SJCRH30 (cell line): ENCODE data around the gene AK5. TPM values are rescaled to one million over a fixed set of nuclear protein-coding genes. Genes with fewer than 3 reads are reported as not detected.
"Not testable (repeated sequence)": the region's sequence is repeated elsewhere in the genome, so short reads cannot be mapped to it uniquely, and the experiment has no call there.

Experiments used
- DNase-seq, 2 experiments: peaks; one replicate each; pipeline ENCODE4 v3.0.0-alpha.2; 2015 to 2020
- H3K27ac ChIP-seq: fragments of 250-450 bp; sonication (Bioruptor Pico); 2 replicates; pipeline ENCODE4 v1.5.1; 2020; ENCODE audit warnings: mild to moderate bottlenecking, moderate library complexity
- H3K27me3 ChIP-seq: fragments of 250-450 bp; sonication (Bioruptor Pico); 2 replicates; pipeline ENCODE4 v1.5.1; 2020; ENCODE audit warnings: mild to moderate bottlenecking, moderate library complexity
- H3K36me3 ChIP-seq: fragments of 250-450 bp; sonication (Bioruptor Pico); 2 replicates; pipeline ENCODE4 v1.5.1; 2020; ENCODE audit warnings: mild to moderate bottlenecking, moderate library complexity
- H3K4me1 ChIP-seq: fragments of 250-450 bp; sonication (Bioruptor Pico); 2 replicates; pipeline ENCODE4 v1.5.1; 2020; ENCODE audit warnings: mild to moderate bottlenecking, moderate library complexity
- H3K4me3 ChIP-seq: fragments of 250-450 bp; sonication (Bioruptor Pico); 2 replicates; pipeline ENCODE4 v1.5.1; 2020; ENCODE audit warnings: mild to moderate bottlenecking, moderate library complexity
- H3K9me3 ChIP-seq: fragments of 250-450 bp; sonication (Bioruptor Pico); replicated peaks from 2 replicates; pipeline ENCODE4 v1.5.1; 2020; ENCODE audit warnings: mild to moderate bottlenecking, moderate library complexity
- total RNA-seq: library from RNA; depleted of rRNA; stranded (reverse); fragments of >200 nt; shearing (Covaris generic); gene quantifications from 2 replicates; pipeline ENCODE4 v1.2.3, GENCODE V29; 2014

Gene AK5
- total RNA-seq, 1 experiment from 2014 or later: 22.3 TPM

DNA sequence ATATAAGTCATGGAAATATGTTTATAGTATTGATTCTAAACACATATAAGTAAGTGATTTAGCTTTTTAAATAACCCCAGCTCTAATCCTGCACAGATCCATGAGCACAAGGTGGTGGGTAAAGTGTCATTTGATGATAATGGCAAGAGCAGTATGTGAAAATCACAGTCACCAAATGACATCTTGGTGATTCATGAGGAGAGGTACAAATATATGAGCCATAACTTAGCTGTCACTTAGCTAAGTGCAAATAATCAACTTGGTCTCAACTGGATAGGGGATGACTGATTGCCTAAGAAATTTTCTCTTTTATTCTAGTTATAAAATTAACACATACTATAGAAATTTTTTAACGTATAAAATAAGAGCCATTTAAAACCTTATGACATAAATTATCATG is 202.5 kb downstream of the AK5 start:
- DNase-seq: no peak

GRCh38 chr1:77484926-77485325 is 203.1 kb downstream of the AK5 start:
- no peak overlapping the region for H3K4me3 ChIP-seq
- no peak overlapping the region for H3K27ac ChIP-seq

More for the DNA sequence above, 202.5 kb downstream of the AK5 start:
- H3K4me1 ChIP-seq: peaks cover 15% of the 10 kb centered on the region
- H3K36me3 ChIP-seq: no peaks in the 10 kb centered on the region
- H3K9me3 ChIP-seq: no peaks in the 10 kb centered on the region
- no peaks in the 10 kb centered on the region for H3K27me3 ChIP-seq
- H3K27ac ChIP-seq: no peak overlapping the region
- H3K4me3 ChIP-seq: no peak overlapping the region

GRCh38 chr1:77487631-77488030 is 205.8 kb downstream of the AK5 start:
- Histone ChIP-seq H3K27me3 (no peaks in the 10 kb centered on the region), H3K36me3 (no peaks in the 10 kb centered on the region), H3K9me3 (no peaks in the 10 kb centered on the region), H3K4me1 (peaks cover 22% of the 10 kb centered on the region), H3K27ac (no peak overlapping the region; the same call in 1 of the 2 replicates), H3K4me3 (no peak overlapping the region)
- DNase-seq: no peak

More at GRCh38 chr1:77484926-77485325, 203.1 kb downstream of the AK5 start:
- H3K27me3 ChIP-seq: no peaks in the 10 kb centered on the region
- H3K4me1 ChIP-seq: peaks cover 21% of the 10 kb centered on the region
- no peak for DNase-seq
- no peaks in the 10 kb centered on the region for H3K36me3 ChIP-seq
- H3K9me3 ChIP-seq: no peaks in the 10 kb centered on the region

DNA sequence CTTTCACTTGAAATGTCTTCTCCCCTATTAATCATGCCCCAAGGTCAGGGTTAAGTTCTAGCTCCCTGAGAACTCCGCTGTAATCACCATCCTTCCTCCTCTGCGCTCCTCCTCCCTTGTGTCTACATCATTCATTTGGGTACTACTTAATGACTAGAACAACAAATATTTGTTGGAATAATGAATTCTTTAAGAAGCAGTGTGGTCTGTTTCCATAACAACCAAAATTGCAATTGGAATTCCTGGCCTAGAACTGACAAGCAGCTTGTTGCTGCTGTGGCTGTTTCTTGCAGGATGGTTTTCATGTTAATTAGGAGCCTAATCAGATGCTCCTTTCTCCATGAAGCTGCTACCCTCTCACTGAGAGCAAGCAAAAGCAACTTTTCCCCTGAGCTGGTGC is 208.1 kb downstream of the AK5 start:
- Histone ChIP-seq H3K27ac (peak overlapping the region; percentile 58; the same call in 1 of the 2 replicates), H3K4me1 (peaks cover 22% of the 10 kb centered on the region), H3K27me3 (no peaks in the 10 kb centered on the region), H3K9me3 (no peaks in the 10 kb centered on the region), H3K36me3 (no peaks in the 10 kb centered on the region), H3K4me3 (no peak overlapping the region)
- no peak for DNase-seq

DNA sequence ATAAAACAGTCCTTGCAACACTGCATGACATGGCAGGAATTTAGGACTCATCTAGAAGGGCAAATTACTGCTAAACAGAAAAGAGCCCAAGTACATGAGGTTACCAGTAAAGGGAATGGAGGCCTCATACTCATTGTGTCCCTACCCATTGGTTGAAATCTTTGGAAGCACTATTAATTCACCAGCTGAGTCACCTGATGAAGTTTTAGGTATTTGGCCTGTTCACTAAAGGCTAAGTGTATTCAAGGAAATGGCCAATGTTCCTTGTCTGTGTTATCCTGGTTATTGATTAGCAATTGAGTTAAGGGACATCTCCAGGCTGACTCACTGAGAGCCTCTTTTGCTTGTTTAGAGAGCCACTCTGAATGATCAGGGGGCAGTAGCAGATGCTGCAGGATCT is 212.2 kb downstream of the AK5 start:
- no peak overlapping the region for H3K4me3 ChIP-seq
- H3K36me3 ChIP-seq: no peaks in the 10 kb centered on the region
- no peaks in the 10 kb centered on the region for H3K9me3 ChIP-seq
- no peak overlapping the region for H3K27ac ChIP-seq
- DNase-seq: no peak
- no peaks in the 10 kb centered on the region for H3K27me3 ChIP-seq
- H3K4me1 ChIP-seq: peaks cover 11% of the 10 kb centered on the region

DNA sequence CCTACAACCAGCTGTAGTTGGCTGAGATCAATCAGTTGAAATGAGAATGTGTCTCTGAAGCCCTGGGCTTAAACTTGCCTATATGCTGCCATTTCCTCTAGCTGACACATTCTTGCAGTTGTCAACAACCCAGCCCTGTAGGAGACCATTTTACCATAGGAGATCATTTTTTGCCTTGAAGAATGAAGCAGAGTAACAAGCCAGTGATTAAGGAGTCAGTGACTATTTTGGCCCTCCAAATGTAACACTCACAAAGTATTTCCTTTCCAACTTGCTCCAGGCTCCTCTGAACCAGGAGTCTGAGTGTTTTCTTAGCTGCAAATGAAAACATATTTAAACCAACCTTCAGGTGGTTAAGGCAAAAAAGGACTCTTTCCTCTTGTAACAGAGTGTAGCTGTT is 217.1 kb downstream of the AK5 start:
- H3K27me3 ChIP-seq: no peaks in the 10 kb centered on the region
- H3K36me3 ChIP-seq: no peaks in the 10 kb centered on the region
- no peaks in the 10 kb centered on the region for H3K9me3 ChIP-seq
- no peaks in the 10 kb centered on the region for H3K4me1 ChIP-seq
- H3K27ac ChIP-seq: no peak overlapping the region
- DNase-seq: no peak
- no peak overlapping the region for H3K4me3 ChIP-seq

DNA sequence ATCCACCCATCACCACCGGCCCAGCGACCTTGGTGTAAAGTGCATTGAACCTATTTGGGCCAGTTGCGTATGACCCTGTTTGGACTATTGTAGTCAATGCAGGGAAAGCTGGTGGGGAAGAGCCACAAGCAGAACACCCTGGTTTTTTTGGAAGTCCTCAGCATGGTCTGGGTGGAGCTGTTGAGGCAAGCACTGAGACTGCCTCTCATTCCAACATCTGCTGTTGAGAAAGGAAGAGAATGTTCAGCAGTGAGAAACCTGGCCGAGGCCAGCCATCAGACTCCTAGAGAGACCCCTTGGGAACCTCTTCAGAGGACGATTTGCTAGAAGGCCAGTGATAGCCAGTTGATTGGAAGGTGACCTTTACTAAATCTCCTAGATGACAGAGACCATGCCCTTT is 217.6 kb downstream of the AK5 start:
- no peak for DNase-seq
- no peaks in the 10 kb centered on the region for H3K36me3 ChIP-seq
- H3K4me1 ChIP-seq: no peaks in the 10 kb centered on the region
- no peak overlapping the region for H3K4me3 ChIP-seq
- no peaks in the 10 kb centered on the region for H3K27me3 ChIP-seq
- no peaks in the 10 kb centered on the region for H3K9me3 ChIP-seq
- no peak overlapping the region for H3K27ac ChIP-seq

GRCh38 chr1:77504986-77505385 is 223.2 kb downstream of the AK5 start:
- H3K27ac ChIP-seq: no peak overlapping the region
- no peak for DNase-seq
- H3K4me1 ChIP-seq: no peaks in the 10 kb centered on the region
- no peaks in the 10 kb centered on the region for H3K36me3 ChIP-seq
- H3K27me3 ChIP-seq: no peaks in the 10 kb centered on the region
- 0 out of 2 replicates have a peak, but pooled peaks cover 4% of the 10 kb centered on the region for H3K9me3 ChIP-seq
- H3K4me3 ChIP-seq: no peak overlapping the region

- Histone ChIP-seq H3K4me3 (no peak overlapping the region), H3K36me3 (no peaks in the 10 kb centered on the region), H3K27me3 (no peaks in the 10 kb centered on the region), H3K27ac (no peak overlapping the region), H3K9me3 (0 out of 2 replicates have a peak, but pooled peaks cover 4% of the 10 kb centered on the region), H3K4me1 (peaks cover 7% of the 10 kb centered on the region)
- no peak for DNase-seq
Measured at GRCh38 chr1:77506771-77507170, 225.0 kb downstream of the AK5 start.

GRCh38 chr1:77509051-77509492 is 227.3 kb downstream of the AK5 start:
- Histone ChIP-seq H3K4me3 (no peak overlapping the region), H3K27ac (no peak overlapping the region), H3K9me3 (0 out of 2 replicates have a peak, but pooled peaks cover 4% of the 10 kb centered on the region), H3K4me1 (peaks cover 17% of the 10 kb centered on the region), H3K27me3 (no peaks in the 10 kb centered on the region), H3K36me3 (no peaks in the 10 kb centered on the region)
- DNase-seq: no peak

- no peak overlapping the region for H3K27ac ChIP-seq
- no peak for DNase-seq
Measured at GRCh38 chr1:77509898-77510297, 228.1 kb downstream of the AK5 start.

GRCh38 chr1:77511440-77511840 is 229.6 kb downstream of the AK5 start:
- Histone ChIP-seq H3K4me3 (no peak overlapping the region), H3K27ac (no peak overlapping the region), H3K9me3 (0 out of 2 replicates have a peak, but pooled peaks cover 4% of the 10 kb centered on the region), H3K36me3 (no peaks in the 10 kb centered on the region), H3K27me3 (no peaks in the 10 kb centered on the region), H3K4me1 (peaks cover 30% of the 10 kb centered on the region)
- no peak for DNase-seq

More at GRCh38 chr1:77509898-77510297, 228.1 kb downstream of the AK5 start:
- H3K27me3 ChIP-seq: no peaks in the 10 kb centered on the region
- peaks cover 22% of the 10 kb centered on the region for H3K4me1 ChIP-seq
- H3K4me3 ChIP-seq: no peak overlapping the region
- H3K36me3 ChIP-seq: no peaks in the 10 kb centered on the region
- 0 out of 2 replicates have a peak, but pooled peaks cover 4% of the 10 kb centered on the region for H3K9me3 ChIP-seq

- H3K4me3 ChIP-seq, H3K27ac ChIP-seq, H3K9me3 ChIP-seq, H3K36me3 ChIP-seq, DNase-seq, H3K27me3 ChIP-seq: not testable (repeated sequence)
- peaks cover 30% of the 10 kb centered on the region for H3K4me1 ChIP-seq
Measured at GRCh38 chr1:77512650-77513049, 230.8 kb downstream of the AK5 start.

- H3K27me3 ChIP-seq: no peaks in the 10 kb centered on the region
- H3K4me1 ChIP-seq: peaks cover 30% of the 10 kb centered on the region
- no peaks in the 10 kb centered on the region for H3K36me3 ChIP-seq
- H3K4me3 ChIP-seq: peak overlapping the region; percentile 33
- peak overlapping the region; percentile 100 for H3K27ac ChIP-seq
- H3K9me3 ChIP-seq: no peaks in the 10 kb centered on the region
- peak; percentile 88 to 94 for DNase-seq
Measured at GRCh38 chr1:77513839-77514763, 232.3 kb downstream of the AK5 start.

DNA sequence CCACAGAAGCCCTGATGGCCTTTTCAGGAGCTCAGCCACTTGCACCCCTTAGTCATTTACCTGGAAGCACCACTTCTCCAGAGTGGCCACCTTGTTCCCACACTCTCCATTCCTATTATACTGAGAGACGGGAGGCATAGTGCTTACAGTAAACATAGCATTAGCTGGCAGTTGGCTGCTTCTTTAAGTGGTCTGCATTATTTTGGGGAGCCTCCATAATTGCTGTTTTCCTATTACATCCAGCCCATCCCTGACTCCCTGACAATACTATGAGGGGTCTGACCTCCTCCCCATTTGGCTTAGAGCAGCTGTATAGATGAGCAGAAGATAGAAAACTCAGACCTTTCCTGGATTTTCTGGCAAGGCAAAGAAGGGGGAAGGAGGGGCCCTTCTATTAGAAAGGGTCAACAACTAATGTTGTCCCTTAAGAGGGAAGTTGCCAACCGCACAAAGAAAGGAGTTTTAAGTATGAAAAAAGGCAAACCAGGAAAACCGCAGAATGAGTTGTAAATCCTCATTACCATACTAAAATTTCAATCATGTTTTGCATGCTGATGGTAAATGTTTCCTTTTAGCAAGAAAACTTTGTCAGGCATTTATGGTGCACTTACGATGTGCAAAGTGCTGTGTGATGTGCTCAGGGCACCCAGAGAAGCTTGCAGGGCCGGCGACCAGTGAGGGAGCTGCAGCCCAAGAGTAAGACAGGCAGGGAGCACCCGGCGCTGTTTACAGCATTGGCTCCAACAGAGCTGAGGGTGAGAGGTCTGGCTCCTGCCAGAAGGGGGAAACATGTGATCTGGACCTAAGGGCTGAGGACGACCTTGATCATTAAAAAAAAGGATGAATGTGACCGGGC is 233.3 kb downstream of the AK5 start:
- DNase-seq: peak; percentile 89 to 91
- Histone ChIP-seq H3K4me3 (peak overlapping the region; percentile 33), H3K4me1 (peaks cover 30% of the 10 kb centered on the region), H3K27ac (peak overlapping the region; percentile 100), H3K27me3 (no peaks in the 10 kb centered on the region), H3K9me3 (no peaks in the 10 kb centered on the region), H3K36me3 (no peaks in the 10 kb centered on the region)
